Prostate gland (tissue), 2 donors: ENCODE measurements around the gene JAKMIP2.

ENCODE experiments used
- CTCF ChIP-seq, 4 experiments: fragments of 200-600 bp in 2 of 4; fragments of 450-650 bp in 2 of 4; sonication (generic) in 2 of 4; IDR thresholded peaks; 1 replicate in 3 of 4; 2 replicates in 1 of 4; pipeline ENCODE4 v1.5.1; 2016 to 2019; ENCODE audit warnings: antibody characterized with exemption in 4 of 4, mild to moderate bottlenecking in 2 of 4, moderate library complexity in 2 of 4
- POLR2AphosphoS5 ChIP-seq: sonication (generic); formaldehyde crosslinking; IDR thresholded peaks from one replicate; pipeline ENCODE4 v1.6.1; 2017; ENCODE audit warnings: antibody characterized with exemption

DNA sequence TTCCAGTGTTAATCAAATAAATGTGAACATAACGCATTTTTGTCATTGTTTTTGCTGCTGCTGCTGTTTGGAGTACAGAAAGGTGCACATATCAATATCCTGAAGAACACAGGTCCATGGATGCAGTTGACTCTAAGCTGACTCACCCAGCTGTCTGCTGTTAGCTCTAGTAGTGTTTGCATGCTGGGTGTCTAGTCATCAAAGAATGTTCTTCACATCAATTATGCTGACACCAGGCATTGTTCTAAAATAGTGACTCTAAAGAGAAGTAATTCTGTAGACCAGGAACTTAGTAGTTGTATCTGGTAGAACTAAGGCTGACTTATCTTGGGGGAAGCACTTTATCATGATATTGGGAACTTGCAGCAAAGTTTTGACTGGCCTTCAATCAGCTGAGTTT, 217.0 kb downstream of the JAKMIP2 start:
- no peak for TF ChIP-seq POLR2AphosphoS5
- TF ChIP-seq CTCF (IDR thresholded peaks at IDR 0.05), result no peak
